Gastroesophageal sphincter (tissue), 3 donors: ENCODE data around the gene NFKBIA.

Source experiments
- EP300 ChIP-seq: sonication (generic); formaldehyde crosslinking; IDR thresholded peaks from one replicate; pipeline ENCODE4 v1.6.1; 2017; ENCODE audit warnings: antibody characterized with exemption, mild to moderate bottlenecking
- TF ChIP-seq, protein P1 (sequence below), 4 experiments: fragments of 200-600 bp in 2 of 4; fragments of 450-650 bp in 2 of 4; sonication (generic) in 1 of 4; IDR thresholded peaks; one replicate each; pipeline ENCODE4 v1.5.1; 2017 to 2019; ENCODE audit warnings: antibody characterized with exemption in 4 of 4, mild to moderate bottlenecking in 2 of 4, moderate library complexity in 2 of 4

GRCh38 chr14:35374263-35374712, 30.3 kb downstream of the NFKBIA start:
- TF ChIP-seq, protein P1, sequence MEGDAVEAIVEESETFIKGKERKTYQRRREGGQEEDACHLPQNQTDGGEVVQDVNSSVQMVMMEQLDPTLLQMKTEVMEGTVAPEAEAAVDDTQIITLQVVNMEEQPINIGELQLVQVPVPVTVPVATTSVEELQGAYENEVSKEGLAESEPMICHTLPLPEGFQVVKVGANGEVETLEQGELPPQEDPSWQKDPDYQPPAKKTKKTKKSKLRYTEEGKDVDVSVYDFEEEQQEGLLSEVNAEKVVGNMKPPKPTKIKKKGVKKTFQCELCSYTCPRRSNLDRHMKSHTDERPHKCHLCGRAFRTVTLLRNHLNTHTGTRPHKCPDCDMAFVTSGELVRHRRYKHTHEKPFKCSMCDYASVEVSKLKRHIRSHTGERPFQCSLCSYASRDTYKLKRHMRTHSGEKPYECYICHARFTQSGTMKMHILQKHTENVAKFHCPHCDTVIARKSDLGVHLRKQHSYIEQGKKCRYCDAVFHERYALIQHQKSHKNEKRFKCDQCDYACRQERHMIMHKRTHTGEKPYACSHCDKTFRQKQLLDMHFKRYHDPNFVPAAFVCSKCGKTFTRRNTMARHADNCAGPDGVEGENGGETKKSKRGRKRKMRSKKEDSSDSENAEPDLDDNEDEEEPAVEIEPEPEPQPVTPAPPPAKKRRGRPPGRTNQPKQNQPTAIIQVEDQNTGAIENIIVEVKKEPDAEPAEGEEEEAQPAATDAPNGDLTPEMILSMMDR (IDR thresholded peaks at IDR 0.05), result no peak
- TF ChIP-seq EP300, result no peak
